Large intestine (tissue), 3 donors: ENCODE data around the gene MBD4. TPM values are rescaled to one million over a fixed set of nuclear protein-coding genes. Genes with fewer than 3 reads are reported as not detected.

Experiments used
- DNase-seq, 2 donors: peaks; one replicate each; pipeline versions ENCODE4 v3.0.0 to v3.0.0-alpha.2; 2013
- H3K27ac ChIP-seq: one replicate; pipeline ENCODE4 v1.5.1; 2013; ENCODE audit warnings: low read length
- H3K27me3 ChIP-seq: 2 replicates; pipeline ENCODE4 v1.6.1; 2013; ENCODE audit warnings: low read length; ENCODE audit not compliant: control insufficient read depth, insufficient read depth
- H3K36me3 ChIP-seq: 2 replicates; pipeline ENCODE4 v1.6.1; 2013; ENCODE audit warnings: low read length; ENCODE audit not compliant: control insufficient read depth, insufficient read depth
- H3K4me1 ChIP-seq: one replicate; pipeline ENCODE4 v1.6.1; 2013; ENCODE audit warnings: low read length; ENCODE audit not compliant: control insufficient read depth, insufficient read depth
- H3K4me3 ChIP-seq: one replicate; pipeline ENCODE4 v1.5.1; 2013; ENCODE audit warnings: low read length
- H3K9me3 ChIP-seq: one replicate; pipeline ENCODE4 v1.6.1; 2013; ENCODE audit warnings: mild to moderate bottlenecking, low read depth, low read length, moderate library complexity; ENCODE audit not compliant: control insufficient read depth
- WGBS: methylation state at CpG from one replicate; pipeline ENCODE4 v1.1.5; 2013; ENCODE audit warnings: low lambda C conversion rate; ENCODE audit not compliant: insufficient coverage; 5-methylcytosine and 5-hydroxymethylcytosine counted together
- polyA plus RNA-seq: library from polyadenylated mRNA; unstranded; fragments of 120-200 nt; gene quantifications from one replicate; pipeline ENCODE4 v1.2.1, GENCODE V29; 2013

MBD4 gene
- polyA plus RNA-seq, 1 donor = 38.4 TPM

DNA sequence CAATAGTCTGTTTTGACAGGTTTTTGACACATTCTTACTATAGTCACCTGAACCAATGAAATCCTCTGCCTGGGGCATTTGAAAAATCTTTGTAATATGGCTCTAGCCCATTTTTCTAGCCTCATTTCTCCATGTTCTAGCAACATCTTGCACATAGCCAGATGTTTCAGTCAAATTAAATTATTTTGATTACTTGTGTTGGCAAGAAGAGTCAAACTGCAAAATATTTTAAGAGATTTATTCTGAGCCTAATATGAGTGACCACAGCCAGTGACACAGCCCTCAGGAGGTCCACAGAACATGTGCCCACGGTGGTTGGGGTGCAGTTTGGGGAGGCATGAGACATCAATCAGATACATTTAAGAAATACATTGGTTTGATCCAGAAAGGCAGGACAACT lies 7.2 kb upstream of the MBD4 start:
- no CpG with 5 or more reads among the region's 1 CpG for WGBS

DNA sequence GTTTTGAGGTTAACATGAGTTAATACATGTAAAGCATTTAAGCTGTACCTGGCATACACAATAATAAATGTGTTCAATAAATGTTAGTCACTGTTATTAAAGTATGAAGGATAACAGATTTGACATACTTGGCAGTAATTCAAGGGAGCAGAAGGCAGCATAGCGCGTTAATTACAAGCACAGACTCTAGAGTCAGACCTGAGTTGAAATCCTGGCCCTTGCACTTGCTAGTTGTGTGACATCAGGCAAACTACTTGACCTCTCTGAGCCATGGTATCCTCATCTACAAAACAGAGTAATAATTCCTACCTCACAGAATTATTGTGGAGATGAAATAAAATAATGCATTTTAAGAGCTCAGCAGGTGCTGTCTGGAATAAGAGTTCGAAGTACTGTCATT lies 5.7 kb upstream of the MBD4 start:
- Histone ChIP-seq H3K36me3 (no peaks in the 10 kb centered on the region), H3K4me3 (no peak overlapping the region), H3K27me3 (no peaks in the 10 kb centered on the region), H3K27ac (no peak overlapping the region), H3K9me3 (no peaks in the 10 kb centered on the region), H3K4me1 (peaks cover 11% of the 10 kb centered on the region)
- WGBS = no CpG with 5 or more reads among the region's 3 CpGs
- no peak for DNase-seq

More for the DNA sequence above, 7.2 kb upstream of the MBD4 start:
- no peak overlapping the region for H3K4me3 ChIP-seq
- DNase-seq = no peak
- H3K36me3 ChIP-seq = peaks cover under 1% of the 10 kb centered on the region
- H3K4me1 ChIP-seq = peaks cover under 1% of the 10 kb centered on the region
- H3K27ac ChIP-seq = no peak overlapping the region
- no peaks in the 10 kb centered on the region for H3K9me3 ChIP-seq
- H3K27me3 ChIP-seq = no peaks in the 10 kb centered on the region

DNA sequence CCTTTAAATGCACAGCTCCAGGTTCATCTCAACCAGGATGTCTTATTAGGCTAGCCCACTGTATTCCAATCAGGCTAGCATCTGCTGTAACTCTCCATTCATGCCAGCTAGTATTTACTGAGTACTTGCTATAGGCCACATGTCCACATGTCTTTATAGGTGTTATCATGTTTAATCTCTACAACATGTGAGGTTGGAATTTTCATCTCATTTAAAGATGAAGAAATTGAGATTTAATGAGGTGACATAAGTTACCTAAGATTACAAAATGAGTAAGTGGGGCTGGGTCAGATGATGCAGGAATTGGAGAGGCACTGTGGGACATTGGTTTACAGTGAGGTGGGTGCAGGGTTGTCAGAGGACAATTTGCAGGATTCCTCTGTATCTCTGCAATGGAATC lies 3.2 kb upstream of the MBD4 start:
- no peak for DNase-seq
- no peaks in the 10 kb centered on the region for H3K9me3 ChIP-seq
- H3K36me3 ChIP-seq = peaks cover under 1% of the 10 kb centered on the region
- no peak overlapping the region for H3K4me3 ChIP-seq
- peaks cover 11% of the 10 kb centered on the region for H3K4me1 ChIP-seq
- H3K27ac ChIP-seq = no peak overlapping the region
- no peaks in the 10 kb centered on the region for H3K27me3 ChIP-seq

DNA sequence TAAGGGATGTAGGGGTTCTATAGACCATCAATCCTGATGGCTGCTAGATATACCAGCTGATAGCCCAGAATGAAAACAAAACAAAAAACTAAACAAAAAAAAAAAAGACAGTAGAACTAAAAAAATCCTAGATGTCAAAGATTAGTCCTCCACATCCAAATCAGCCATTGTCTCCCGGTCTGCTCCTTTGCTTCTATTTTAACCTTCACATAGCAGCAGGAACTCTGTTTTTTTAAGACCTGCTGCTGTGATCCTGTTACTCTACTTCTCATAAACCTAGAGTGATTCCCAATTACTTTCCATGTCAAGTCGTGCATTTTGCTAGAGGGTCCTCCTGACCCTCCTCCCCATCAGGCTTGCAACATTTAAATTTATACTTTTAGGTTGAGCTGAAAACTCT lies 2.7 kb upstream of the MBD4 start:
- no peak for DNase-seq
- no peak overlapping the region for H3K27ac ChIP-seq
- no peaks in the 10 kb centered on the region for H3K9me3 ChIP-seq
- H3K4me1 ChIP-seq = peaks cover 11% of the 10 kb centered on the region
- no peaks in the 10 kb centered on the region for H3K27me3 ChIP-seq
- 80% methylated on average over 1 of the region's 2 CpGs for WGBS
- peaks cover 5% of the 10 kb centered on the region for H3K36me3 ChIP-seq
- no peak overlapping the region for H3K4me3 ChIP-seq

DNA sequence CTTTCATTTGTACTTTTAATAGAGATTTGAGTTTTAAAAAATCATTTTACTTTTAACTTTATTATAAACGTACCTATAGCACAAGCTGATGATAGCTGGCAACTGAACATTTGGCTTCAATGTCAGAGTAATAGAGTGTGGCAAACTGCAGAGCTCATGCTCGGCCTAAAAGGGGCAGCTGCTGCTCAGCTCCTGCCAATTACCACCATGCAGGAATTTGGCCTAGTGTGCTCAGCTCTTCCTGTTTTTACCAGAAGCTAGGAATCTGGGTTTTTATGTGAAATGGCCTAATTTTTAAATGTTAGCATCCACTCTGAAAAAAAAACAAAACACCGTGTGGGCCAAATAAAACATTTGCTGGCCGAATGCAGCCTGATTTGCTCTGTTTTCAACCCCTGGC lies 2.0 kb upstream of the MBD4 start:
- H3K4me1 ChIP-seq = peaks cover 11% of the 10 kb centered on the region
- no peak for DNase-seq
- H3K9me3 ChIP-seq = no peaks in the 10 kb centered on the region
- peaks cover 10% of the 10 kb centered on the region for H3K36me3 ChIP-seq
- no peak overlapping the region for H3K4me3 ChIP-seq
- H3K27ac ChIP-seq = no peak overlapping the region
- H3K27me3 ChIP-seq = no peaks in the 10 kb centered on the region
- WGBS = no CpG with 5 or more reads among the region's 4 CpGs

DNA sequence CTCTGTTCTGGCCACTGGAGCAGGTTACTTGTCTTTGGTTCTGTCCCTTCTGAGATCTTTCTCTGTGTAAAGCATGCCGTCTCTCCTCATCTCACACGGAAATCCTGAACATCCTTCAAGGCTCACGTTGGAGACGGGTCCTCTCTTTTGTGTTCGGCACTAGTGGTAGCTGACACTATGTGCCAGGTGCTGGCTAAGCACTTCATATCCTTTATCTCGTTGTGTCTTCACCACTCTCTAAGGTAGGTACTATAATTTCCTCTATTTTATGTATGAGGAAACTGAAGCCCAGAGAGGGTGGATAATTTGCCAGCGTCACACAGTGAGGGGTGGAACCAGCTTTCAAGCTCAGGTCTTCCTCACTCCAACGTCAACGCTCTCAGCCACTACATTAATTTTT lies 1.5 kb upstream of the MBD4 start:
- Histone ChIP-seq H3K4me1 (peaks cover 11% of the 10 kb centered on the region), H3K27me3 (no peaks in the 10 kb centered on the region), H3K9me3 (no peaks in the 10 kb centered on the region), H3K27ac (peak overlapping the region; percentile 83), H3K4me3 (peak overlapping the region; percentile 98), H3K36me3 (peaks cover 16% of the 10 kb centered on the region)
- WGBS = no CpG with 5 or more reads among the region's 9 CpGs
- no peak for DNase-seq

DNA sequence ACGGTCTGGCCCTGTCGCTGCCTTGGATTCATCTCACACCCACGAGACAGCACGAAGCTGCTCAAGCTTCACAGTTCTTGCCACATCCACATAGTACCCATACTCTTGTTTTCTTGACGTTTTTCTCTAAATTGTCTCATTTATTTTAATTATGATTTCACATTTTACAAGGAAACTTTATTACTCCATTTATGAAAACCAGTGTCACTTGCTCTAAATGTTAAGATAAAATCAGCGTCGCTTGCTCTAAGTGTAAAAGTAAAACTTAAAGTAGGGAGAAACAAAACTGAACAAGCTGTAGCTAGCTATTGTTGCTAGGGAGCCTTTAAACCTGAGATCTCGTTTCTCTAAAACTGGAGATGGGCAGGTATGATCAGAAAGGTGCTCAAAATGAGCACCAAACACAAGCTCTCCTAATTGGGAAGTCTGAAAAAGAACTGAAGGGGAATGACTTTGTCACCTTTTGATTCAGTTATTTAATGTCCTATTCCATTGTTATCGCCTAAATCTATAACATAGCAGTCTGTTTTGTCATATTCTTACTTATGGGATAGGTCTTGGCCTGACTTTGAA lies 956 bp upstream of the MBD4 start:
- peaks cover 19% of the 10 kb centered on the region for H3K36me3 ChIP-seq
- peak overlapping the region; percentile 98 for H3K4me3 ChIP-seq
- DNase-seq = no peak
- no peaks in the 10 kb centered on the region for H3K9me3 ChIP-seq
- WGBS = 0% methylated on average over 2 of the region's 9 CpGs
- H3K27ac ChIP-seq = peak overlapping the region; percentile 83
- no peaks in the 10 kb centered on the region for H3K27me3 ChIP-seq
- peaks cover 11% of the 10 kb centered on the region for H3K4me1 ChIP-seq

DNA sequence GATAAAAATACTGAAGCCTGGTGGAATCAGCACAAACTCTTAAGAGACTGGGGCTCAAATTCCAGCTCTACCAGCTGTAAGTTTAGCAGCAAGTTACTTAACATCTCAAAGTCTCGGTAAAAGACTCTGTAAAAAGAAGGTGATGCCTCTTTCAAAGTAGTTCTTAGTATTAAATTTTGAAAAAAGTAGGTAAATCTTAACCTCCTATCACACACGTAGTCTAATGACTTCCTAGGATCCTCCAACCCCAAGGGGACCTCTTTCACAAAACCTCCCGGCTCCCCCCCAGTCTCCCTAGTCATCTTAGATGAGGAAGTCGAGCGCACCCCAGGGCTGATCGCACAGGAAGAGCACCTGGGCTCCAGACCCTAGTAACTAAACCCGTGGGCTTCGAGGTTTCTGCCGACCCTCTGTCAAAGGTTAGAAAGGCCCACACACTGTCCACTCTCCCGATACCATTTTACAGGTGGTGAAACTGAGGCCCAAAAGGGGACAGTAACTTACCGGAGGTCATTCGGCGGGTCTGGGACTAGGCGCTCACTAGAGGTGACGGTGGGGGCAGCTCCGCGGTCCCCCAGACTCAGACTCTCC lies 427 bp downstream of the MBD4 start:
- Histone ChIP-seq H3K4me3 (peak overlapping the region; percentile 98), H3K4me1 (peaks cover 11% of the 10 kb centered on the region), H3K27ac (peak overlapping the region; percentile 91), H3K9me3 (no peaks in the 10 kb centered on the region), H3K27me3 (no peaks in the 10 kb centered on the region), H3K36me3 (peaks cover 19% of the 10 kb centered on the region)
- WGBS = no CpG with 5 or more reads among the region's 17 CpGs
- DNase-seq = no peak

DNA sequence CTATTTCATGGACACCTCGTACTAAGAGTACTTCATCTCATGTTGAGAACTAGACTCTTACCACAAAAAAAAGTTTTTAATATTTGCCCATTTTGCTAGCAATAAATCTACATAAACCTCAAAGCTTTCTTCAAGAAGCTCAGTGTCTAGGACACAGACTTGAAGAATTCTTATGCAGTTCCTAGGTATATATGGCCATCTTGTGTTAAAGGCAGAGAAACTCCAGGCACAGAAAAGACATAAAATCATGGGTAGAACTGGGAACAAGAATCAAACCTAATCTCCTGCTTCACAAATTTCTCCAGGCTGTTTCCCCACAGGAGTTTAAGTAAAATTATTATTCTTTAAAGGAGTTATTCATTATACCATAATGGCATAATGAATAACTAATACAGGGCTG lies 4.4 kb downstream of the MBD4 start:
- no CpG with 5 or more reads among the region's 1 CpG for WGBS
- Histone ChIP-seq H3K4me3 (no peak overlapping the region), H3K4me1 (peaks cover 8% of the 10 kb centered on the region), H3K27ac (no peak overlapping the region), H3K36me3 (peaks cover 37% of the 10 kb centered on the region), H3K27me3 (no peaks in the 10 kb centered on the region), H3K9me3 (no peaks in the 10 kb centered on the region)
- DNase-seq = no peak

DNA sequence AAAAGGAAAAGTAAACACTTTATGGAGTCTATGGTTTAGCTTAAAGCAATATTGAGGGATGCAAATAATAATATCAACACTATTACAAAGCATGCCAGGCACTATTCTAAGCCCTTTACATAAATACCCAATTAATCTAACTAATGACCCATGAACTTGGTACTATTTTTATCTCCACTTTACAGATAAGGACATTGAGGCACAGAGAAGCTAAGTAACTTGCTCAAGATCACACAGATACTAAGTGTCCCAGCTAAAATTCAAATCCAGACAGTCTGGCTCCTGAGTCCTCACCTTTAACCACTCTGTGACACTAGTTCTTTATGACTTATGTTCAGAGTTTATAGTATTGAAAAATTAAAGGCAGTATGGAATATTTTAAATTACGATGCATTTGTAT lies 5.6 kb downstream of the MBD4 start:
- no CpG with 5 or more reads among the region's 1 CpG for WGBS
- Histone ChIP-seq H3K9me3 (no peaks in the 10 kb centered on the region), H3K27me3 (no peaks in the 10 kb centered on the region), H3K36me3 (peaks cover 37% of the 10 kb centered on the region), H3K4me1 (peaks cover 8% of the 10 kb centered on the region), H3K27ac (peak overlapping the region; percentile 61), H3K4me3 (no peak overlapping the region)
- no peak for DNase-seq

DNA sequence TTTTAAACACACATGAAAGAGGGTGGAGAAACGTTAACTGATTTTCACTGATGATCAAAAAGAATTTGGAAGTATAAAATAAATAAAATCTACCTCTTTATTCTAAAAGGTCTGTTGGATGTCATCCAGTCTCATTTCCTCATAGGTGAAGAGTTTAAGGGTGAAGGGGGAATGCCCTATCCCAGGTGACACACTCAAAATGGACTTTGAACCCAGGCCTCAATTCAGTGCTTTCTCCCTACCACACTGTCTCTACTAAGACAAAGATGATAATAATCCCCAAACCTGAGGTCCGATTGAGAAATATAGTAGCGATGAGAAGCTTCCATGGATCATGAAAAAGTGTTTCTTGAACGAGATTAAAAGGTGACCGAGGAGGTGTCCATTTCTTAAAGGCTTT lies 6.2 kb downstream of the MBD4 start:
- Histone ChIP-seq H3K4me3 (no peak overlapping the region), H3K9me3 (no peaks in the 10 kb centered on the region), H3K27me3 (no peaks in the 10 kb centered on the region), H3K4me1 (peaks cover 8% of the 10 kb centered on the region), H3K36me3 (peaks cover 37% of the 10 kb centered on the region), H3K27ac (peak overlapping the region; percentile 61)
- peak; percentile 53 to 75 for DNase-seq
- WGBS = 43% methylated on average over 3 of the region's 5 CpGs
